HUDEP-2 (cell line): ENCODE data around the gene XYLT1.

Source experiments
- DNase-seq, 76 experiments: peaks; one replicate each; lab custom pipeline; 2025; ENCODE audit not compliant: unreplicated experiment in 76 of 76; lab: John Stamatoyannopoulos, UW

Gene XYLT1

DNA sequence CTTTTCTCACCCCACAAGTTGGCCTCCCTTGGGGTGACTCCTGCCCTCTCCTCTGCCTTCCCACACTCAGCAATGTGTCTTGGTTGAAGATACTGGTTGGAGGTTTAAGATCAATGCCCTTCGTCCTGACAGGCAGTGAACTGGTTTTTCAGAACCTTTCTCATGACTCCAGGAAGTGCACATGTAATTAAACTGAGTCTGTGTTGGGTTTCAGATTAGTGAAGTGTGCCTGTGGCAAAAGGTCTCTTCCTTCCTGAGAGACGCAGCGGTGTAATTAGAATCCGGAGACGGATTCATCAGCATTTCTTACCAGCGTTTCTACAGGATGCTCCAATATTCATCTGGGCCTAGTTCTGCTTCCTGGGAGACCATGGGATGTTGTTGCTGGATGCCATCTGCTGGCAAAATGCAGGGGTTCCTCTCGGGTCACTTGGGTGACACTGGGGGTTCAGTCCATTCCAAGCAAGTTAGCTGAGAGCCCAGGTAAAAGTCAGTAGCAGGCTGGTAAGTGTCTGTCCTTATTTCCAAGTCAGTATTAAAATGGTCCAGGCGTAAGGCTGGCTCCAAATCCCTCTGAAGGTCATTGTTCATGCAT, 233.3 kb downstream of the XYLT1 start:
- no peak for DNase-seq

DNA sequence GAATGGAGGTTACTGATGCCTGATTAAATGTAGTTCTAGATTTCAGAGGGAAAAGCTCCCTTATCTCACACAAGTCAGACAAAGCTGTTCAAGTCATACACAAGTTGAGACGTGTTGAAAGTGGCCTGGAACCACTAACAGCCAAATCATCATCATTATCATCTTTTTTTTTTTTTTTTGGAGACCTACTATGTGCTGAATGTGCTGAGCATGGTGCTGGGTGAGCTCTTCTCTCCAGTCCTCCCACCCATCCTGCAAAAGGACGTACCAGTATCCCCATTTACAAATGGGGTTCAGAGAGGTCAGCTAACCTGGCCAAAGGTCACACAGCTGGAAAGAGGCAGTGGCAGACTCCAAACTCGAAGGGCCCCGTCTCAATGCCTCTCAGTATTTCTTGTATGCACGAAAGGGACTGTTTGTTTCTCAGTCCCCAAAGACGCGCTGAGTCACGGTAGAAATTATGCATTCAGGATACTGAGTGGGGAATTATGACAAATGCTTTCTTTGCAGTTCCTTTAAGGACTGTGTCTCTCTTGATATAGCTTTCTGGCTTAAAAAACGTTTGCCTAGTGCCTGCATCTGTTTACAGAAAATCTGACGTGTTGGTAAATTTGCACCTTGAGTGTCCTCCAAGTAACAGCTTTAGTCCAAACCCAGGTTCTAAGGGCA, 235.5 kb downstream of the XYLT1 start:
- DNase-seq, result no peak

- DNase-seq, result no peak
Measured at GRCh38 chr16:17233318-17234002, 237.3 kb downstream of the XYLT1 start.

GRCh38 chr16:17232487-17232886, 238.3 kb downstream of the XYLT1 start:
- DNase-seq, result no peak

DNA sequence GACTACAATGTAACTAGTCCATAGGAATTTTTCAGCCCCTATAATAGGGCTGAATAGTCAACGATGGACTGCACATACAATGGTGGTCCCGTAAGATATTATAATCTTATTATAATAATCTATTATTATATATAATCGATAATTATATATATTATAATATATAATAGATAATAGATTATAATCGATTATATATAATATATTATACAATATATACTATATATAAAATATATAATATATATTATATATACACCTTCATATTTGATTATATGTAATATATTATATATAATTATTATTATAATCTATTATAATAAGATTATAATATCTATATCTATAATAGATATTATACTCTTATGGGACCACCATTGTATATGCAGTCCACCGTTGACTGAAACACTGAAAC, 238.8 kb downstream of the XYLT1 start:
- no peak for DNase-seq

DNA sequence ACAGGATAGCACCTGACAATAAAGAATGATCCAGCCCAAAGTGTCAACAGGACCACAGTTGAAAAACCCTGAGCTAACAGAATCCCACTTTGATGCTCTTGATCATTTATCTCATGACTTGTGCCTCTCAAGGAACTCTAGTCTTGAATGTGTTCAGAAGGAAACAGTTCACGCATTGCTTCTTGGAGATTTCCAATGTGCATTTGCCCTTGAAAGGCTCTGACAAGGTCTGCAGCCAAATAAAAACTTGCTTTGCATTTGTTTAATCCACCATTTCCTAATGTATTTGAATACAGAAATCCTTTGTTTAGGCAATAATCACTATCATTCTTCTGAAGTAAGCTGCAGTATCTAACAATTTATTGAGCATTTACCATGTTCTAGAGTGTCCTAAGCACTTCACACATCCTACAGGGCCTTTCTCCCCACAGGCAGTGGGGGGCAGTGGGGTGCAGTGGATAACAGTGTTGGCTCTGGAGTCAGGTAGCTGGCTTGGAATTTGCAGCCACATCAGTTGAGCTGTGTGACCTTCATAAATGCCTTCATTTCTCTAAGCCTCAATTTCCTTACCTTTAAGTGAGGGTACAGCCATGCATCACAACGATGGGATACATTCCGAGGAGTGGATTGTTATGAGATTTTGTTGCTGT, 239.7 kb downstream of the XYLT1 start:
- DNase-seq, result peak in 1 of 76 experiments; percentile 1

DNA sequence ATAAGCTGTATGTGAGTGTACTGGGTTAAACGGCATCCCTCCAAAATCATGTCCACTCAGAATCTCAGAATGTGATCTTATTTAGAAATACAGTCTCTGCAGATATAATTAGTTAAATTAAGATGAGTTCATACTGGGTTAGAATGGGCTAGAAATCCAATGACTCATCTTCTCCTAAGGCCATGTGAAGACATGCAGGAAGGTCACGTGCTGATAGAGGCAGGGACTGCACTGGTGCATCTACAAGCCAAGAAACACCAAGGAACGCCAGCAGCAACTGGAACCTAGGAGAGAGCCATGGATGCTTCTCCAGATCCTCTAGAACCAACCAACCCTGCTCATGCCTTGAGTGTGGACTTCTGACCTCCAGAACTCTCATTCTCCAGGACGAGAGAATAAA, 241.0 kb downstream of the XYLT1 start:
- no peak for DNase-seq

DNA sequence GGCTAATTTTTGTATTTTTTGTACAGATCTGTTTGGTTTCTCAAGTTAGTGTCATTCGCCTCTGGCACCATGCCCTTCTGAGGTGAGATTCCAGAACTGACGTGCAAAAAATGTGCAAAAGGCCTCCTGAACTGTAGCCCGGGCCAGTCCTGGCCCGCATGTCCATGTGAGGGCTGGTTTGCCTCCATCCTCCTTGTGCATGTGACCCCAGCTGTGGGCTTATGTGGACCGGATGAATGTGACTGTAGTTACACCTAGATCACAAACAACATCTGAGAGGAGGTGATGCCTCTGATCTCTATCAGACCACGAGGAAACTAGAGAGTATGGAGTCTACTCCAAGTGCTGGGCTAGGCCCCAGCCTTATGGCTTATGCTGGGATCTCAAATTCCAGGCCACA, 241.6 kb downstream of the XYLT1 start:
- DNase-seq, result no peak

GRCh38 chr16:17228708-17229055, 242.1 kb downstream of the XYLT1 start:
- DNase-seq, result no peak

DNA sequence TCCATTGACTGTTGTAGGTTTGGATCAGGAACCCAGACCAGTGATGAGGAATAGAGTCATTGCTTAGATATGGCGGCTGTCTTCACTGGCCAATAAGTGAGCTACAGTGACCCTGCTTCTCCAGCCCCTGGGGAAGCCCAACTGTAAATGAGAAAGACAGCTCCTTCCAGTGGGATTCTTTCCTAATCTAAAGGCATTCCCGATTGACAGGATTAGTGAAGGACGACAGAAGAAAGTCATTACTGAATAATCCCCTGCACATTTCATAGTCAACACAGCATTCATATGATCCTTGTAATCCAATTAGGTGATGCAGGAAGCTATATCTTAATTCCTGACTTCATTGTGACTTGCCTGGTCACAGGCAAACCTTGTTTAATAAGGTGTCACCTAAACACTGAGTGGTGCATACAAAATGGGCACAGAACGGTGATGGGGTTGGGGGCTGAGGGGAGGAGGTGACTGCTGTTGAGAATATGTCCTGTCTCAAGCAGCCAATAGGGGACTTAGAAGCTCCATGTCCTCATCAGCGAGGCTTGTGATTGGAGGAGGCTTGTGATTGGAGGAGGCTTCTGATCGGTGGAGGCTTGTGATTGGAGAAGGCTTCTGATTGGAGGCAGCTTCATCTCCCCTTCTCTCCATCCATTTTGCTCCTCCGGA, 242.6 kb downstream of the XYLT1 start:
- no peak for DNase-seq

- no peak for DNase-seq
Measured at GRCh38 chr16:17227278-17227677, 243.5 kb downstream of the XYLT1 start.

- DNase-seq, result no peak
Measured at GRCh38 chr16:17225541-17225940, 245.2 kb downstream of the XYLT1 start.

- no peak for DNase-seq
Measured at GRCh38 chr16:17224879-17225281, 245.9 kb downstream of the XYLT1 start.

- DNase-seq, result no peak
Measured at GRCh38 chr16:17224350-17224749, 246.4 kb downstream of the XYLT1 start.

GRCh38 chr16:17223576-17223975, 247.2 kb downstream of the XYLT1 start:
- DNase-seq, result no peak

DNA sequence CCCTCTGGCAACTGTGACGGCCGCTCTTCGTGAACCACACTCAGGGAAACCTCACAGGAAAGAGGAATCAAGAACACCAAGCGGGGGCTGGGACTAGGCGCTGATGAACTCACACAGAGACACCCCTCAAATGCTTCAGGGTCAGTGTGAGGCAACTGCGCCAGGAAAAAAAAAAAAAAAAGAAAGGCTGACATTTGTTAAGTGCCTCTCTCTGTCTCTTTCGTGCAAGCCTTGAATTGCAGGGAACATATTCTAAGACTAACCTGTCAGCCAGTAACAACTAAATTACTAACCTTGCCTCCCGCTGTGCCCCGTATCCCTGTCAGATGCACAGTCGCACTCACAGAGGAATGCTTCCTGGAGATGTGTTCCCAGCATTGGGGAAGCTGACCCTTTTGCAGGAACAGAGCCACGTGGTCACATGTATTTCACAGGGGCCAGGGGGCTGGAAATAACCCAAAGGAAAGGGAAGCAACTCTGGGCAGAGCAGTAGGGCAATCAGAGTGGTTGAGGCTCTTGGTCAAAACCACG, 247.8 kb downstream of the XYLT1 start:
- no peak for DNase-seq

DNA sequence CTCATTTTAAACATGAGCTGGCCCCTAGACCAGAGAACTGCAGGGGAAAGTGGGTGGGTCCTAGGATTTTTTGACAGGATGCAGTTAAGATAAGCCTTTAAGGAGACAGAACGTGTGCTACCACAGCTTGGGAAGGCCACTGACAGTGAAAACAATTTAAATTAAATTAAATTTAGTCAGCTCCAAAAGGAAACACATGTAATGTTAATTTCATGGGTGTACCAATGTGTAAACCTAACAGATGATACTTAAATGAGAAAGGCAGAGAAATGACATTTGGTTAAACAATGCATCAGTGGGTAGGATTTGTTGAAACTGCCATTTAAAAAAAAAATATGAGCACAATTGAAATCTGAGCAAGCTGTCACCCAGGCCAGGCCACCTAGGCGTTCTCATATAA, 250.8 kb downstream of the XYLT1 start:
- no peak for DNase-seq

GRCh38 chr16:17215936-17216335, 254.8 kb downstream of the XYLT1 start:
- no peak for DNase-seq

DNA sequence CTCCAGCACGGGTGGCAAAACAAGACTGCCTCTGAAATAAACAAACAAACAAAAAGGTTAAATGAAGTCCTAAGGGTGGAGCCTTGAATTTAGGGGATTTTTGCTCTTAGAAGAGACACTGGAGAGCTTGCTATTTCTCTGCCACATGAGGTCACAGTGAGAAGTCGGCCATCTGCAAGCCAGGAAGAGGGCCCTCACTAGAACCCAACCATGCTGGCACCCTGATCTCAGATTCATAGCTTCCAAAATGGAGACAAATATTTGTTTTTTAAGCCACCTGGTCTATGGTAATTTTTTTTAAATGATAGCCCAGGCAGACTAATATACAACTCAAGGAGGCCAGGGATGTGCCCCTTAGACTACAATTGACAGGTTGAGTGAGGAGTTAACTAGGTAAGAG, 255.5 kb downstream of the XYLT1 start:
- DNase-seq, result no peak

GRCh38 chr16:17213974-17214373, 256.8 kb downstream of the XYLT1 start:
- no peak for DNase-seq

DNA sequence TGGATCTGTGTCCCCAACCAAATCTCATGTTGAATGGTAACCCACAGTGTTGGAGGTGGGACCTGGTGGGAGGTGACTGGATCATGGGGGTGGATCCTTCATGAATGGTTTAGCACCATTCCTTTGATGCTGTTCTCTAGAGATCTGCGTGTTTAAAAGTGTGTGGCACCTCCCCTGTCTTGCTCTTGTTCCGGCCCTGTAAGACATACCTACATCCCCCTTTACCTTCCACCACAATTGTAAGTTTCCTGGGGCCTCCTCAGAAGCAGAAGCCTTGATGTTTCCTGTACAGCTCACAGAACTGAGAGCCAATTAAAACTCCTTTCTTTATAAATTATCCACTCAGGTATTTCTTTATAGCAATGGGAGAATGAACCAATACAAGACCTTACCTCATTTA, 257.7 kb downstream of the XYLT1 start:
- DNase-seq, result no peak
